ENCODE data around the gene ABCC1. TPM values are rescaled to one million over a fixed set of nuclear protein-coding genes. Genes with fewer than 3 reads are reported as not detected.
"Not testable (repeated sequence)": the region's sequence is repeated elsewhere in the genome, so short reads cannot be mapped to it uniquely, and the experiment has no call there.

ABCC1 gene
- total RNA-seq, 1 donor from 2014 or later = 17.0 TPM

GRCh38 chr16:15907863-15908478 lies 41.4 kb upstream of the ABCC1 start:
- DNase-seq = no peak
- Histone ChIP-seq H3K36me3 (no peaks in the 10 kb centered on the region), H3K4me3 (no peak overlapping the region), H3K4me1 (no peaks in the 10 kb centered on the region), H3K27ac (replicated peaks) (no peak overlapping the region), H3K9me3 (replicated peaks) (peaks cover 10% of the 10 kb centered on the region), H3K27me3 (ENCODE audit: low read depth) (no peaks in the 10 kb centered on the region)
- TF ChIP-seq CTCF (IDR thresholded peaks at IDR 0.05; ENCODE audit: borderline replicate concordance) = no peak
- intact Hi-C loops (cut with micrococcal nuclease) = no loop called here

- no peak overlapping the region for H3K27ac ChIP-seq (replicated peaks)
- TF ChIP-seq CTCF (IDR thresholded peaks at IDR 0.05; ENCODE audit: borderline replicate concordance) = no peak
- H3K27me3 ChIP-seq (ENCODE audit: low read depth) = no peaks in the 10 kb centered on the region
- intact Hi-C loops (cut with micrococcal nuclease) = no loop called here
- H3K4me1 ChIP-seq = no peaks in the 10 kb centered on the region
- H3K9me3 ChIP-seq (replicated peaks) = peaks cover 7% of the 10 kb centered on the region
- H3K36me3 ChIP-seq = no peaks in the 10 kb centered on the region
- no peak for DNase-seq
- H3K4me3 ChIP-seq = no peak overlapping the region
These were observed 38.2 kb upstream of the ABCC1 start for GRCh38 chr16:15911198-15911597.

GRCh38 chr16:15913046-15913698 lies 36.2 kb upstream of the ABCC1 start:
- DNase-seq = no peak
- Histone ChIP-seq H3K27me3 (ENCODE audit: low read depth) (no peaks in the 10 kb centered on the region), H3K4me1 (no peaks in the 10 kb centered on the region), H3K4me3 (no peak overlapping the region), H3K9me3 (replicated peaks) (peaks cover 1% of the 10 kb centered on the region), H3K27ac (replicated peaks) (no peak overlapping the region), H3K36me3 (no peaks in the 10 kb centered on the region)
- no peak for TF ChIP-seq CTCF (IDR thresholded peaks at IDR 0.05; ENCODE audit: borderline replicate concordance)
- intact Hi-C loops (cut with micrococcal nuclease) = no loop called here

GRCh38 chr16:15915555-15916081 lies 33.8 kb upstream of the ABCC1 start:
- TF ChIP-seq CTCF (IDR thresholded peaks at IDR 0.05; ENCODE audit: borderline replicate concordance) = no peak

GRCh38 chr16:15916323-15916722 lies 33.1 kb upstream of the ABCC1 start:
- TF ChIP-seq CTCF (IDR thresholded peaks at IDR 0.05; ENCODE audit: borderline replicate concordance) = no peak
- no peaks in the 10 kb centered on the region for H3K36me3 ChIP-seq
- no peak overlapping the region for H3K27ac ChIP-seq (replicated peaks)
- peaks cover 5% of the 10 kb centered on the region for H3K9me3 ChIP-seq (replicated peaks)
- no peaks in the 10 kb centered on the region for H3K4me1 ChIP-seq
- DNase-seq = no peak
- intact Hi-C loops (cut with micrococcal nuclease) = no loop called here
- H3K27me3 ChIP-seq (ENCODE audit: low read depth) = no peaks in the 10 kb centered on the region
- no peak overlapping the region for H3K4me3 ChIP-seq

More at GRCh38 chr16:15915555-15916081, 33.8 kb upstream of the ABCC1 start:
- intact Hi-C loops (cut with micrococcal nuclease) = no loop called here
- DNase-seq = no peak
- Histone ChIP-seq H3K4me1 (no peaks in the 10 kb centered on the region), H3K36me3 (no peaks in the 10 kb centered on the region), H3K4me3 (no peak overlapping the region), H3K9me3 (replicated peaks) (peaks cover 5% of the 10 kb centered on the region), H3K27ac (replicated peaks) (no peak overlapping the region), H3K27me3 (ENCODE audit: low read depth) (no peaks in the 10 kb centered on the region)

GRCh38 chr16:15918314-15918713 lies 31.1 kb upstream of the ABCC1 start:
- H3K27ac ChIP-seq (replicated peaks); intact Hi-C loops (cut with micrococcal nuclease); H3K4me3 ChIP-seq; H3K9me3 ChIP-seq (replicated peaks); H3K36me3 ChIP-seq; H3K27me3 ChIP-seq (ENCODE audit: low read depth); H3K4me1 ChIP-seq; DNase-seq: not testable (repeated sequence)

All from left ventricle myocardium inferior (tissue), 1 donor.